K562 (cell line): Measurements from ENCODE around the gene TAPBPL. TPM values are rescaled to one million over a fixed set of nuclear protein-coding genes. Genes with fewer than 3 reads are reported as not detected.

Experiments
- ATAC-seq: fragments of 200-7000 bp; cut with Tn5 transposase; 3 replicates; pipeline ENCODE4 v1.9.1; 2020; ENCODE audit warnings: moderate library complexity
- BruUV-seq: library from RNA; stranded (reverse); fragments of 400-500 nt; replicated peaks from 2 replicates; lab custom pipeline; 2021; lab: Mats Ljungman, UMichigan
- CTCF ChIA-PET: fragments of 300-600 bp; formaldehyde crosslinking; extraction: SDS; loops from one replicate; lab custom pipeline; 2021; ENCODE audit warnings: low intra/inter-chr PET ratio; lab: Yijun Ruan, JAX
- POLR2A ChIA-PET: fragments of 300-600, 350-650 bp; sonication (Branson Sonifier 250); formaldehyde crosslinking; extraction: SDS; loops from one replicate; lab custom pipeline; 2021; ENCODE audit warnings: antibody characterized with exemption, inconsistent platforms; lab: Yijun Ruan, JAX
- DNase-seq, 4 experiments: peaks; one replicate each; pipeline versions ENCODE4 v3.0.0 to v3.0.0-alpha.2; 2011 to 2018; ENCODE audit warnings: low spot score in 3 of 4, mixed read lengths in 3 of 4; ENCODE audit errors: extremely low read depth in 1 of 4
- FAIRE-seq: peaks from 2 replicates; lab custom pipeline; 2011; peaks lifted over from hg19 to GRCh38; lab: Jason Lieb, UNC
- H2AFZ ChIP-seq: 2 replicates; pipeline ENCODE4 v1.6.0; 2011; ENCODE audit warnings: low read depth, low read length, control low read depth, inconsistent platforms
- H3K27ac ChIP-seq: fragments of 200-600 bp; 3 replicates; pipeline ENCODE4 v1.8.0; 2011; ENCODE audit warnings: low read depth, mild to moderate bottlenecking, control low read depth, inconsistent platforms, low read length, moderate library complexity, mixed read lengths; ENCODE audit errors: extremely low read depth
- H3K27me3 ChIP-seq, 2 experiments: fragments of 300-600 bp in 1 of 2; 2 replicates in 1 of 2; 3 replicates in 1 of 2; pipeline versions ENCODE4 v1.6.0 to v1.8.0; 2011; ENCODE audit warnings: inconsistent platforms in 2 of 2, low read length in 2 of 2, mild to moderate bottlenecking in 1 of 2, mixed read lengths in 1 of 2, moderate library complexity in 1 of 2; ENCODE audit not compliant: control insufficient read depth in 2 of 2, insufficient read depth in 2 of 2
- H3K36me3 ChIP-seq: fragments of 300-600 bp; 3 replicates; pipeline ENCODE4 v1.8.0; 2011; ENCODE audit warnings: mild to moderate bottlenecking, low read length, inconsistent platforms; ENCODE audit not compliant: control insufficient read depth, insufficient read depth
- H3K4me1 ChIP-seq, 2 experiments: fragments of 200-600 bp in 1 of 2; replicated peaks in 1 of 2; 2 replicates in 1 of 2; 3 replicates in 1 of 2; pipeline versions ENCODE4 v1.5.1 to v1.8.0; 2011; ENCODE audit warnings: inconsistent platforms in 2 of 2, low read length in 2 of 2, mild to moderate bottlenecking in 1 of 2, mixed read lengths in 1 of 2, moderate library complexity in 1 of 2; ENCODE audit not compliant: control insufficient read depth in 2 of 2, insufficient read depth in 2 of 2
- H3K4me2 ChIP-seq: 2 replicates; pipeline ENCODE4 v1.6.1; 2011; ENCODE audit warnings: low read length, control low read depth, inconsistent platforms, mixed read lengths; ENCODE audit not compliant: insufficient read depth
- H3K4me3 ChIP-seq: fragments of 200-600 bp; sonication (generic), shearing (Covaris generic); 2 replicates; pipeline ENCODE4 v1.5.1; 2016; ENCODE audit warnings: control low read depth, inconsistent platforms
- H3K79me2 ChIP-seq: fragments of 200-600 bp; 3 replicates; pipeline ENCODE4 v1.8.0; 2011; ENCODE audit warnings: low read length, inconsistent platforms; ENCODE audit not compliant: control insufficient read depth, insufficient read depth
- H3K9ac ChIP-seq, 2 experiments: 2 replicates each; pipeline versions ENCODE4 v1.6.0 to v1.6.1; 2011; ENCODE audit warnings: low read depth in 2 of 2, low read length in 2 of 2, control low read depth in 1 of 2, inconsistent platforms in 1 of 2, mild to moderate bottlenecking in 1 of 2, mixed read lengths in 1 of 2; ENCODE audit not compliant: insufficient read depth in 1 of 2
- H3K9me1 ChIP-seq: one replicate; pipeline ENCODE4 v1.6.0; 2011; ENCODE audit warnings: inconsistent platforms, mild to moderate bottlenecking, low read length, moderate library complexity; ENCODE audit not compliant: control insufficient read depth, insufficient read depth
- H3K9me3 ChIP-seq: replicated peaks from 2 replicates; pipeline ENCODE4 v1.5.1; 2011; ENCODE audit warnings: low read depth, low read length, inconsistent platforms; ENCODE audit not compliant: control insufficient read depth, insufficient read depth
- H4K20me1 ChIP-seq: replicated peaks from 2 replicates; pipeline ENCODE4 v1.6.1; 2011; ENCODE audit warnings: low read length, inconsistent platforms, mixed read lengths; ENCODE audit not compliant: control insufficient read depth, insufficient read depth
- CHCHD3 ChIP-seq: fragments of 250-450 bp; sonication (Bioruptor Pico); IDR thresholded peaks from 2 replicates; pipeline ENCODE4 v2.1.2; 2022; ENCODE audit warnings: mild to moderate bottlenecking
- FOXP1 ChIP-seq: sonication (generic); formaldehyde crosslinking; IDR thresholded peaks from 2 replicates; pipeline ENCODE4 v1.8.0; 2022; ENCODE audit warnings: mild to moderate bottlenecking, missing genetic modification reagents
- HLTF ChIP-seq: fragments of 450-650 bp; IDR thresholded peaks from 2 replicates; pipeline ENCODE4 v1.6.1; 2016
- HSF4 ChIP-seq: fragments of 250-450 bp; sonication (Bioruptor Pico); IDR thresholded peaks from 2 replicates; pipeline ENCODE4 v2.1.2; 2022; ENCODE audit warnings: mild to moderate bottlenecking, moderate library complexity, borderline replicate concordance
- NFRKB ChIP-seq: fragments of 450-650 bp; IDR thresholded peaks from 2 replicates; pipeline ENCODE4 v1.6.1; 2016; ENCODE audit warnings: low read depth
- POLR2AphosphoS5 ChIP-seq: IDR thresholded peaks from 2 replicates; pipeline ENCODE4 v1.6.1; 2011; ENCODE audit warnings: mild to moderate bottlenecking, low read depth, low read length, moderate library complexity; ENCODE audit not compliant: control insufficient read depth, insufficient read depth
- POU5F1 ChIP-seq: fragments of 150-350 bp; IDR thresholded peaks from 2 replicates; pipeline ENCODE4 v1.6.1; 2014; ENCODE audit warnings: borderline replicate concordance, low read length, low read depth, mild to moderate bottlenecking; ENCODE audit not compliant: partially characterized antibody
- SP2 ChIP-seq: IDR thresholded peaks from 2 replicates; pipeline ENCODE4 v1.6.1; 2011; ENCODE audit warnings: mild to moderate bottlenecking, low read depth, low read length, moderate library complexity; ENCODE audit not compliant: poor library complexity, severe bottlenecking; ENCODE audit errors: extremely low read depth
- TOE1 ChIP-seq, 2 experiments: fragments of 450-650 bp in 1 of 2; sonication (generic) in 1 of 2; formaldehyde crosslinking in 1 of 2; IDR thresholded peaks; 2 replicates each; pipeline versions ENCODE4 v1.7.1 to v1.8.0; 2016 to 2022; ENCODE audit warnings: borderline replicate concordance in 2 of 2, mild to moderate bottlenecking in 2 of 2, antibody characterized with exemption in 1 of 2, inconsistent platforms in 1 of 2, low read depth in 1 of 2, missing genetic modification reagents in 1 of 2, moderate library complexity in 1 of 2
- ZNF316 ChIP-seq: fragments of 450-650 bp; IDR thresholded peaks from 2 replicates; pipeline ENCODE4 v1.6.1; 2016
- ZNF324 ChIP-seq: fragments of 250-450 bp; sonication (Bioruptor Pico); IDR thresholded peaks from 2 replicates; pipeline ENCODE4 v1.4.0; 2020; ENCODE audit warnings: mild to moderate bottlenecking
- WGBS: fragments of 100-300 bp; shearing (Covaris generic); methylation state at CpG from one replicate; pipeline ENCODE4 v1.1.6; 2016; ENCODE audit warnings: low coverage, mixed read lengths; ENCODE audit not compliant: insufficient coverage; ENCODE audit errors: missing lambda C conversion rate; 5-methylcytosine and 5-hydroxymethylcytosine counted together
- in situ Hi-C: fragments of 300-500 bp; cut with MboI; formaldehyde crosslinking; loops from 4 replicates; pipeline ENCODE4 v1.15.0; 2018; ENCODE audit warnings: inconsistent platforms, mixed read lengths
- intact Hi-C: fragments of 100-400 bp; cut with micrococcal nuclease; formaldehyde crosslinking; loops from 2 replicates; pipeline ENCODE4 v1.14.2; 2022
- polyA plus RNA-seq, 8 experiments: library from polyadenylated mRNA; depleted of rRNA in 4 of 8; stranded (reverse) in 5 of 8; unstranded in 3 of 8; fragments of >200 nt; fragmentation: Nextera tagmentation in 2 of 8; fragmentation: Illumina TruSeq in 1 of 8; extraction: Ambion mirVana in 2 of 8; extraction: Trizol in 1 of 8; gene quantifications; 2 replicates each; pipeline versions ENCODE4 v1.2.1 to v1.2.3, GENCODE V29; 2011 to 2014; ENCODE audit warnings: inconsistent platforms in 1 of 8, missing spikeins in 1 of 8
- total RNA-seq, 7 experiments: library from RNA; depleted of rRNA in 6 of 7; stranded (reverse); fragments of >200 nt in 6 of 7; fragmentation: Illumina TruSeq in 2 of 7; extraction: Trizol in 2 of 7; gene quantifications; 2 replicates each; pipeline versions ENCODE4 v1.2.1 to v1.2.3, GENCODE V29; 2011 to 2021; ENCODE audit warnings: low replicate concordance in 1 of 7
- TF ChIP-seq, protein P1 (sequence below): fragments of 450-650 bp; conservative IDR thresholded peaks from 2 replicates; pipeline ENCODE4 v1.6.1; 2016; ENCODE audit warnings: missing genetic modification characterization, low read depth, mild to moderate bottlenecking, missing compliant biosample characterization, moderate library complexity

The TAPBPL gene
- total and polyA plus RNA-seq, 9 of the 15 experiments (the other 6 are each of a cell fraction or from before 2014, with no cell fraction given) = 0.29 to 1.6 (median 0.45) TPM

DNA sequence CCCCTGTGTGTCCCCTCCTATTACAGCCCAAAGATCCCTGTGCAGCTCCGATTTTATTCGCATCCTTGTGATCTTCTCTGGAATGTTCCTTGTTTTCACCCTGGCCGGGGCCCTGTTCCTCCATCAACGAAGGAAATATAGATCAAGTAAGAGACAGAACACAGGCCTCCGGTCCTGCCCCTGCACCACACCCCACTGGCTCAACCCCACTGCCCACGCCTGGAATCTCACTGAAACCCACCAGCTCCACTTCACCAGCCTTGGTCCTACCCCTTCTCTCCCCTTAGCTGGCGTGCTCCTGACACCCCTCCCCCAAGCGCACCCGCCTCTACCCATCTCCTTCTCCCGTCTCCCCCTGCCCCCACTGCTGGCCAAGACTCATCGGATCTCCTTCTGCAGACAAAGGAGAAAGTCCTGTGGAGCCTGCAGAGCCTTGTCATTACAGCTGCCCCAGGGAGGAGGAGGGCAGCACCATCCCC, 934 bp upstream of the TAPBPL start:
- no peaks in the 10 kb centered on the region for H3K36me3 ChIP-seq
- in situ Hi-C loops = loop anchor here (25.0 kb wide), 1 partner anchor 389 kb away; no protein-coding TSS in a partner anchor
- H3K9me3 ChIP-seq = no peaks in the 10 kb centered on the region
- H3K79me2 ChIP-seq = no peaks in the 10 kb centered on the region
- H4K20me1 ChIP-seq = no peaks in the 10 kb centered on the region
- DNase-seq (no peak), ATAC-seq (no peak), FAIRE-seq (no peak)
- peaks cover 12 to 24% of the 10 kb centered on the region in 2 experiments; a peak in 4 of 5 replicates for H3K4me1 ChIP-seq
- no peak for TF ChIP-seq HSF4
- no peak for TF ChIP-seq POU5F1
- no peak for TF ChIP-seq ZNF324 (CRISPR knock-in tag)
- TF ChIP-seq ZNF316 = no peak
- no peak for TF ChIP-seq CHCHD3 (CRISPR knock-in tag)
- TF ChIP-seq POLR2AphosphoS5 = no peak
- TF ChIP-seq, protein P1, sequence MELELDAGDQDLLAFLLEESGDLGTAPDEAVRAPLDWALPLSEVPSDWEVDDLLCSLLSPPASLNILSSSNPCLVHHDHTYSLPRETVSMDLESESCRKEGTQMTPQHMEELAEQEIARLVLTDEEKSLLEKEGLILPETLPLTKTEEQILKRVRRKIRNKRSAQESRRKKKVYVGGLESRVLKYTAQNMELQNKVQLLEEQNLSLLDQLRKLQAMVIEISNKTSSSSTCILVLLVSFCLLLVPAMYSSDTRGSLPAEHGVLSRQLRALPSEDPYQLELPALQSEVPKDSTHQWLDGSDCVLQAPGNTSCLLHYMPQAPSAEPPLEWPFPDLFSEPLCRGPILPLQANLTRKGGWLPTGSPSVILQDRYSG = no peak
- no peak for TF ChIP-seq FOXP1
- TF ChIP-seq TOE1 (IDR thresholded peaks at IDR 0.05; ENCODE audit: borderline replicate concordance) = no peak
- no peak for TF ChIP-seq TOE1 (CRISPR knock-in tag; IDR thresholded peaks at IDR 0.05; ENCODE audit: borderline replicate concordance, low read depth)
- TF ChIP-seq HLTF = no peak
- TF ChIP-seq NFRKB = no peak
- no peak for TF ChIP-seq SP2
- intact Hi-C loops = no loop called here
- no TSS peak for BruUV-seq
- H3K9ac ChIP-seq = peak overlapping the region in 1 of 2 experiments; percentile 91; a peak in 2 of 4 replicates
- H3K4me3 ChIP-seq = no peak overlapping the region
- peak overlapping the region; percentile 99 for H2AFZ ChIP-seq
- POLR2A ChIA-PET = interaction anchor here (1.2 kb wide), 2 partner anchors 8 to 12 kb away, joined by 3 to 4 read pairs; no protein-coding TSS in a partner anchor
- CTCF ChIA-PET = no interaction called here
- no peak overlapping the region for H3K4me2 ChIP-seq
- WGBS = 85% methylated on average over 5 of the region's 11 CpGs
- no peaks in the 10 kb centered on the region for H3K9me1 ChIP-seq
- no peaks in the 10 kb centered on the region for H3K27me3 ChIP-seq
- H3K27ac ChIP-seq = no peak overlapping the region
